ENCODE data around the gene LAMA1.
"Not testable (repeated sequence)": the region's sequence is repeated elsewhere in the genome, so short reads cannot be mapped to it uniquely, and the experiment has no call there.

The LAMA1 gene

GRCh38 chr18:6949800-6950586, 167.6 kb downstream of the LAMA1 start:
- no peak for DNase-seq (ENCODE audit: low read depth in 3 of 3)

DNA sequence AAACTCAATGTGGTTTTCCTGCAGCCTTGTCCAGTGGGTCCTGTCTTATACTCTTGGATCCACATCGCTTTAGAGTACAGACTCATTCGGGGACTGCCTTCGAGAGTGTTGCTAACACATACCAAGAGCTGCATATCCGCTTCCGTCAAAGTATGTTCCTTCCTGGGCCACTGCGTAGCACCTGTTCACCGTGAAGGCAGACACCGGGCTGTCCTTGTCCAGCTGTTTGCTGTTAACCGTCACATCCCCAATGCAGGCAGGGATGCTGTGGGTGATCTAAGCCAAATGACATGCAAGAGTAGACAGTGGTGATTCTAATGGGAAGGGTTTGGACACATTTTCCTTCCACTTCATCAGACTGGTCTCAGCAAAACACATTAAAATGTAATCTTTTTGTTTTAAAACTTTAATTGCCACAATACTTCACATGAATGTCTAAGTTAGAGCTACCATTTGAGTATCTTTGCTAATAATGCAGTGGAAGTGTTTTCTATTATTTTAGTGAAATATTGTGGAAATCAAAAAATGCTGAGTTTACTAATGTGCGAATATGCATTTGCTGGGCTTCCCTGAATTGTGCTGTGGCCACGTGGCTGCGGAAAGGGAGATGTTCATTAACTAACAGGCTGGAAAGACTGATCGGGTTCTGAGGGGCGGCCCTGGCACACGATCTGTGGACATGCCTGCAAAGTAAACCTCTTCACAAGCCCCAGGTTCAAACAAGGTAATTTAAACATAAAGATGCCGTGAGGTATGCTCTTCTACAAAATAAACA, 169.1 kb downstream of the LAMA1 start:
- DNase-seq (ENCODE audit: low read depth in 3 of 3): no peak

- no peak for DNase-seq (ENCODE audit: low read depth in 3 of 3)
These were observed 170.1 kb downstream of the LAMA1 start for GRCh38 chr18:6947338-6948030.

GRCh38 chr18:6943143-6943542, 174.5 kb downstream of the LAMA1 start:
- DNase-seq (ENCODE audit: low read depth in 3 of 3): no peak

DNA sequence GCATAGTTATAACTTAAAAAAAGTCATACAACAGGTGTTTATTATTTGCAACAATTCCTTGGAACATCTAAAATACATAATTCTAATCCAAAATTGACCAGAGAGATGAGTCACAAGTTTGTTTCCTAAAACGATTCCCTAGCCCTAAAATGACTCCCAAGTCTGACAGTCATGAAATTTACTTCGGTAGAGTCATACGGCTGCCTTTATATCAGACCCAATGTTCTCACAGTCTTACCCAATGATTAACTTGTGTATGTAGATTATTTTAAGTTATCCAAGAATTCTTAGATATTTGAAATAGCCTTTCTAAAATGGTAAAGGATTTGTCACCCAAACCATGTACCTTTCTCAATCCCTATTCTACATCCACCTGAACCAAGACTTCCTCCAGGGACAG, 174.9 kb downstream of the LAMA1 start:
- DNase-seq (ENCODE audit: low read depth in 3 of 3): no peak

DNA sequence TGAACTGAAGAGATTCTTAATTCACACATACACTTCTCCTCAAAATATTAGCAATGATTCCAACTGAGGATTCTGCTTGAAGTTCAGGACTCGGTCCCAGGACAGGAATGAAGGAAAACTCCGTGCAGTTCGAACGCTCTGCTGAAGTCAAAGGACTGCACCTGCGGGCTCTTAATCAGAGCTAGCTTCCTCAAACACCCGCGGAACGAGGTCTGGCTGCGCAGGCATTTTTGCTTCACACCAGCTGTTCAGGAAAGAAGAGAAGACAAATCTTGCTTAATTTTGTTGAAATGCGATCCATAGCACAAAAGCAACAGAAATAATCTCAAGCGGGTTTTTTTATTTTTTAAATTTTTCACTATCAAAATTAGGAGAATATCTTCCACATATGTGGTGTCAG, 175.6 kb downstream of the LAMA1 start:
- no peak for DNase-seq (ENCODE audit: low read depth in 3 of 3)

- DNase-seq (ENCODE audit: low read depth in 3 of 3): no peak
These were observed 177.1 kb downstream of the LAMA1 start for GRCh38 chr18:6940451-6940850.

DNA sequence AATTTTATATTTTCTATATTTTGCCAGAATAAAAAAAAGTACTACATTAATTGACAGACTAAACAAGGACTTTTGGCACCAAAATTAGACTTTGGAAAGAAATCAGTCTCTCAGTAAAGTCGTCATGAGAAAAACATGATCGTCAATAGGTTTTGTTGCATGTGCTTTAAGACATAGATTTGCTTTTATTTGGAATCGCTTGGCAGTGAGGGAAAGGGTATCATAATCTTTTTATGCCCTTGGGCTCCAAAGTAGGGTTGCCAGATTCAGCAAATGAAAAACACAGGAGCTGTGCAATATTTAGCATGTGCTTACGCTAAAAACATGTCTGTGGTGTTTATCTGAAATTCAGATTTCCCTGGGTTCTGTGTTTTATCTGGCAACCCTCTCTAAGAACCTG, 177.6 kb downstream of the LAMA1 start:
- DNase-seq (ENCODE audit: low read depth in 3 of 3): no peak

DNA sequence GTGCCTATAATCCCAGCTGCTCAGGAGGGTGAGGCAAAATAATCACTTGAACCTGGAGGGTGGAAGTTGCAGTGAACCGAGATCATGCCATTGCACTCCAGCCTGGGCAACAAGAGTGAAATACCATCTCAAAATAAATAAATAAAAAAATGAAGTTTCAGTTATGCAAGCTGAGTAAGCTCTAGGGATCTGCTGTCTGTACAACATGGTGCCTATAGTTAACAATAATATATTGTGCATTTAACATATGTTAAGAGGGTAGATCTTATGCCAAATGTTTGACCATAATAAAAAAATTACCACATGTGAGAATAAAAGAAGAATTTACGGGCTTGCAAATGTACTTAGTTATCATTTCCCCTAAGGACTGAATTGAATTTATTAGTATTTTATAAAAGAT, 179.2 kb downstream of the LAMA1 start:
- DNase-seq (ENCODE audit: low read depth in 3 of 3): not testable (repeated sequence)

GRCh38 chr18:6938003-6938402, 179.6 kb downstream of the LAMA1 start:
- no peak for DNase-seq (ENCODE audit: low read depth in 3 of 3)

- DNase-seq (ENCODE audit: low read depth in 3 of 3): no peak
These were observed 182.7 kb downstream of the LAMA1 start for GRCh38 chr18:6934859-6935258.

GRCh38 chr18:6929370-6930102, 188.1 kb downstream of the LAMA1 start:
- no peak for DNase-seq (ENCODE audit: low read depth in 3 of 3)

DNA sequence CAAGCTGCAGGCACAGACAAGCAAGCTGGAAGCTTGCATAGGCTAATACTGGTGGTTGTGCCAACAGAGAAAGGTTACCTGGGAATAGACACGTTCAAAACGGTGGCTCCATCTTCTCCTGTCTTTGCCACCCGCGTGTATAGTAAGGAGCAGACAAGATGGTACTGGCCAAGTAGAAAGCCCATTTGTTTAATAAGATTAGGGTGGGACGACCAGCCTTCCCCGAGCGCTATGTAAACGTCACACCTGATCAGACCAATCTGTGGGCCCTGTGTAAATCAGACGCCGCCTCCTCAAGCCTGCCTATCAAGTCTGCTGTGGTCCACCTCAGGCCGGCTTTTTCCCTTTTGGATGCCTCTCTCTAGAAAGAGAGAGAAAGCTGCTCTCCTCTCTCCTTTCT, 189.2 kb downstream of the LAMA1 start:
- no peak for DNase-seq (ENCODE audit: low read depth in 3 of 3)

GRCh38 chr18:6927153-6927552, 190.4 kb downstream of the LAMA1 start:
- no peak for DNase-seq (ENCODE audit: low read depth in 3 of 3)

DNA sequence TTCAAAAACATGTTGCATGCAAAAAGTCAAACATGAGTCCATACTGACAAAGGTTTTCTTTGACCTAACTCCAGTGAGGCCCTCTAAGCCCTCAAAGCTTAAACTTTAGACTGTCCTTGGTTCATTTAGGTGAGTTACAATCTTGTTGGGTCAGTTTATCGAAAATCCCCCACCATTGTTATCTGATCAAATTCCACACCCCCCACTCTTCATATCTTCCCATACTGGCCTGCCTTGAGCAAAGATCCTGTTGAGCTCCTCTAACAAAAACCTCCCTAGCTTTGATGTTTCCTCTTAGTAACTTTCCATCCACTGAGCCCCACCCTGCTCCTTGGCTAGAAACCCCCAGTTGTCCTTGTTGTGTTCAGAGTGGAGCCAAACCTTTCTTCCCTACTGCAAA, 194.4 kb downstream of the LAMA1 start:
- no peak for DNase-seq (ENCODE audit: low read depth in 3 of 3)

- no peak for DNase-seq (ENCODE audit: low read depth in 3 of 3)
These were observed 196.0 kb downstream of the LAMA1 start for GRCh38 chr18:6921571-6921970.

- DNase-seq (ENCODE audit: low read depth in 3 of 3): no peak
These were observed 197.3 kb downstream of the LAMA1 start for GRCh38 chr18:6920099-6920955.

GRCh38 chr18:6917072-6917471, 200.5 kb downstream of the LAMA1 start:
- no peak for DNase-seq (ENCODE audit: low read depth in 3 of 3)

DNA sequence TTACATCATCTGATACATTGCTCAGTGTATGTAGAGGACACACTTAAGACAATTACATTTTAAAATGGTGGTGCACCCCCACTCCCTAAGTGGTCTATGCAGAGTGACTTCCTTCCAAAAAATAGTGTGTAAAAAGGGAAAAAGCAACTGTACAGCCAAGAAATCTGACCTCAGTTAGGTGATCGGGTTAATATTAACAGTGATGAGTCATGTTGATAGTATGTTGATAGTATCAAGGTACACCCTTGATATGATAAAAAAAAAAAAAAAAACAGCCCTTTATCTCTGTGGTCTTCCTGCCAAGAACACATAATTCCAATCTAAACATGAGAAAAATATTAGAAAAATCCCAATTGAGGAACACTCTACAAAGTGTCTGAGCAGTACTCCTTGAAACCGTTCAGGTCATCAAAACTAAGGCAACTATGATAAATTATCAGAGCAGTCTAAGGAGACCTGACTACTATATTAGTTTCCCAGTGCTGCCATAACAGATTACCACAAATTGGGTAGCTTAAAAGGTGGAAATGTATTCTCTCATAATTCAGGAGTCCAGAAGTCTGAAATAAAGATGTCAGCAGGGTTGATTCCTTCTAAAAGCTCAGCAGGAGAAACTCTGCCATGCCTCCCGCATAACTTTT, 216.2 kb downstream of the LAMA1 start:
- no peak for DNase-seq (ENCODE audit: low read depth in 3 of 3)

GRCh38 chr18:6891788-6892187, 225.8 kb downstream of the LAMA1 start:
- no peak for DNase-seq (ENCODE audit: low read depth in 3 of 3)
